HG02642 (cell line): ENCODE measurements around the gene DAG1.

Source experiments
- ATAC-seq: cut with Tn5 transposase; IDR thresholded peaks from one replicate; pipeline ENCODE4 v1.9.1; 2021; ENCODE audit warnings: mild to moderate bottlenecking; ENCODE audit not compliant: unreplicated experiment, poor library complexity

The DAG1 gene

GRCh38 chr3:49469936-49470713 lies at the start of gene DAG1:
Gene DAG1 (plus strand): TSS chr3:49470267. CDS start chr3:49510535, 40,268 bp downstream.
- ATAC-seq = peak; percentile 86

DNA sequence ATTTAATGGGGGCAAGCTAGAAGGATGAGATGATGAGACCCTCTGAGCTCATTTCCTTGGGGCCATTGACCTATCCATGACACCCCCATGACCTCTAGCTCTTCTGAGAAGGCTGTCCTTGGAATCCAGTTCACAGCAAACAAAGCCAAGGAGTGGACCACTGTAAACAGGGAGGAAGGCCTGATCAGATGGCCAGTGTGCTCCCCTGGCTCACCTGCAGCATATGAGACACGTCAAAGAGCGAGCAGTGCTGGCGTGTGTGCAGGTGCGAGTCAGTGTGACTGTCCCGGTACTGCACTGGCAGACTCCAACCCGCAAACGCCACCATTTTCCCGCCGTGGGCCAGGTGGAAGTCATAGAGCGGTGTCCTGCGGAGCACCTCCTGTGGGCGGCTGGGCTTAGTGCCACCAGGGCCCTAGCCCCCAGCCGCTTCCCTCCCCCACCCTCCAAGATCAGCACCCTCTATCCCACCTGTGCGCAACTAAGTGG lies 48.1 kb upstream of the DAG1 start:
- ATAC-seq = no peak

GRCh38 chr3:49422379-49423248 lies 47.5 kb upstream of the DAG1 start, which contains the start of gene AMT:
Gene AMT (minus strand): TSS chr3:49422473. CDS start chr3:49422450, 23 bp downstream.
- ATAC-seq = no peak

DNA sequence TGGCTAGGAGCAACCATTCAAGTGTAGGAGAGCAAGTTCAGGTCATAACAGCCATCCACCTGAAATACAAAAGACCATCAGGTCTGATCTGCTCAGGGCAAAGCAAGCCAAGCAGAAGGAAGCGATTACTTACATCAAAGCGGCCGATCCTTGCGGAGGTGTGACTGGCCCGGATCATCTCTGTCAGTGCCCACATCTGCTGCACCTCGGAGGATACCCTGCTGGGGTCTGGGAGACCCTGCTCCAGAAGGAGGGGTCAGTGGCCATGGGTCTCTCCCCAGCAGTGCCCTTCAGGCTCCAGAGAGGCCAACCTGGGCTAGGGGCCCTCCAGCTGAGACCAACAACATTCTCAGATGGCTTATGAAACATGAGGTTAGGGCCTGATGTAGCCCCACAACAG lies 45.3 kb upstream of the DAG1 start:
- no peak for ATAC-seq

GRCh38 chr3:49427586-49427985 lies 42.5 kb upstream of the DAG1 start:
- ATAC-seq = no peak

- peak; percentile 8 for ATAC-seq
Observed at GRCh38 chr3:49428752-49429080, 41.4 kb upstream of the DAG1 start.

GRCh38 chr3:49434731-49435130 lies 35.3 kb upstream of the DAG1 start:
- ATAC-seq = no peak

GRCh38 chr3:49445391-49445790 lies 24.7 kb upstream of the DAG1 start:
- ATAC-seq = no peak

DNA sequence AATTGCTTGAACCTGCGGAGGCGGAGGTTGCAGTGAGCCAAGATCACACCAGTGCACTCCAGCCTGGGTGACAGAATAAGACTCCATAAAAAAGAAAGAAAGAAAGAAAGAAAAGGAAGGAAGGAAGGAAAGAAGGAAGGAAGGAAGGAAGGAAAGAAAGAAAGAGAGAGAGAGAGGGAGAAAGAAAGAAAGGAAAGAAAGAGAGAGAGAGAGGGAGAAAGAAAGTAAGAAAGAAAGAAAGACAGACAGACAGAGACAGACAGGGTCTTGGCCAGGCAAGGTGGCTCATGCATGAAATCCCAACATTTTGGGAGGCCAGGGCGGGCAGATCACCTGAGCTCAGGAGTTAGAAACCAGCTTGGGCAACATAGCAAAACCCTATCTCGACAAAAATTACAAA lies 16.4 kb upstream of the DAG1 start:
- ATAC-seq = no peak

DNA sequence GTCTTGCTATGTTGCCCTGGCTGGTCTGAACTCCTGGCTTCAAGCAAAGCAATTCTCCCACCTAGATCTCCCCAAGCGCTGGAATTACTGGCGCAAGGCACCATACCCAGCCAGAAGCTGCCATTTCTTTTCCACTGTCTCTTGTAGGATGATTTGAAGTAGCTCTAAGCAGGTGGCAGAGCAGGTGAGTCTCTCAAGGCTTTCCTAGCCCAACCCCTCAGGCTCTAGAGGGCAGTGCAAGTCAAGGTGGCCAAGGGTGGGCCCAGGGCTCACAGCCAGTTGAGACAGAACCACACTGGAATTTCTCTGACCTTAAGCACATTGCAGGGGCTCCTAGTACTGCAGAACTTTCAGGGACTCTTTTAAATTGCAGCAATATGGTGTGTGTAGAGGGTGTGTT lies 15.6 kb upstream of the DAG1 start:
- ATAC-seq = no peak

DNA sequence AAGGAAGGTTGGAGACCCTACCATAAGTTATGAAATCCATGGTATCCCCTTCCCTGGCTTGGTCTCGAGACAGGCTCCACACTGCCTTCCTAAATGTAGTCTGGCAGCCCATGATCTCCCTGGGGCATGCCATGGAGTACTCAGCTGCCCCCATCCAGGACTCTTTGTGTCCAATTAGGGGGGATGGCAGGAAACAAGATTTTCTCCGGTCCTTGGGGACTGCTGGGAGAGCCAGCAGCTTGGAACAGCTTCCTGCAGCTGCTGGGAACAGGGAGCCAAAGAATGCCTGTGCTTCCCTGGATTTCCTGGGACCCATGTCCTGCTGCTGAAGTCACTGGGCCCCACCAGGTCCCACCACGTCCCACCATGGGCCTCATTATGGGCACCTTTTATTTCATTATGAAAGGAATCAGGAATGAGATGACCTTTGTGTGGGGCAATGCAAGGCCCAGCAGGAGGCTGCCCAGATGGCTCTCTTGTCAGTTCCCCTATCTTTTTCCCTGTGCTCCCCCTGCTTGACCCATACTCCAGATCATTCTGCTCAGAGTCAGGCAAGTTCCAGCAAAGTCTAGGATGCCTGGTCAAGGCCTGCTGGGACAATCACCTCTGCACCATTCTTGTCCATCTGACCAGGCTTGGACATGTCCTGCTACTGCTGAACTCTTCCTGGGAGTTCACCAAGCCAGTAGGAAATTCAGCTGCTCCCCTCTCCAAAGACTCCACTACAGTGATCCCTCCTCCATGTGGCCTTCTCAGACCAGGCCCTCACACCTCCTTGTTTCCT lies 15.0 kb upstream of the DAG1 start:
- ATAC-seq = no peak

GRCh38 chr3:49456466-49456865 lies 13.6 kb upstream of the DAG1 start:
- no peak for ATAC-seq

DNA sequence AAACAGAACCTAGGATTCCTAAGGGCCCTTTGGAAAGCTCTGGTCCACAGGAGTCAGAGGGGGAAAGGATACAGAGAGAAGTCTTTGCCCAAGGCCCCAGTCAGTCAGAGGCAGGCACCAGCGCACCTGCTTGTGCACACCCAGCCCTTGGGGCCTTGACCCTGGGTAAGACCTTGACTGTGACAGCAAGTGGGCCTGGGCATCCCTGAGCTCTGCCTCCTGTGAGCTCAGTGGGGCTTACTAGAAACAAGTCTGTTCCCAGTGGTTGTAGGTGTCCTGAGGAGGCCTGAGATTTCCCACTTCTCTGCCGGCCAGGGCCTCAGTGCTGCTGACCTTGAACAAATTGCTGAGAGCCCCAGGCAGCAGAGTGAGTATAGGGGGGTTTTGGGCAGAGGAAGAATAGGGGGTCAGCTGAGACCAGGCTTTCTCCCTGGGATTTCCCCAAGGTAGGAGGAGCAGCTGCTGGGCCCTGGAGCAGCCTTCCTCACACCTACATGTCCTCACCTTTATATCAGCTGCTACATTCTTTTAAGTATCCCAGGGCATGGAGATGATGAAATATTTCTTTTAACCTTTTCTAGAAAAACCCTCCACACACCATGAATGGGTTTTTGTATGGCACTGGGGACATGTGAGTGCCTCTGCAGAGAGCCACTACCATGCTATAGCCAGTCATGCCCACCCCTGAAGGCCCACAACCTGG lies 9.7 kb upstream of the DAG1 start:
- ATAC-seq = no peak

DNA sequence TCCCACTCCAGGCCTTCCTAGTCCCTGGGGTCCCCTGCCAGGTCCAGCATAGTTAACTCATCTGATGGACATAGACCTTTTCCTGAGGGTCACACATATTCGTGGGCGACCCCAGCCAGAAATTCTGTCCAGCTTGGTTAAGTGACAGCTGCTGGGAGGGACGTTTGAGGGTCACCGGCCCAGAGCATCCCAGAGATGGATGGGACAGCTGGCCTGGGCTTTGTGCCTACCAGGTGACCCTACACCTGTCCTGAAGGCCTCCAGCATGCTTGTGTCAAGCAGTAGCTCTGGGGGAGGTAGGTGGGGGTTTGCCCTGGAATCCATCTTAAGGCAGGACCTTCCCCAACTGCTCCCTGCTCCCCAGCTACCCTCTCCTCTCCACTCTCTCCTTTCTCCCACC lies 9.1 kb upstream of the DAG1 start:
- no peak for ATAC-seq

GRCh38 chr3:49461443-49462171 lies 8.5 kb upstream of the DAG1 start:
- ATAC-seq = no peak

DNA sequence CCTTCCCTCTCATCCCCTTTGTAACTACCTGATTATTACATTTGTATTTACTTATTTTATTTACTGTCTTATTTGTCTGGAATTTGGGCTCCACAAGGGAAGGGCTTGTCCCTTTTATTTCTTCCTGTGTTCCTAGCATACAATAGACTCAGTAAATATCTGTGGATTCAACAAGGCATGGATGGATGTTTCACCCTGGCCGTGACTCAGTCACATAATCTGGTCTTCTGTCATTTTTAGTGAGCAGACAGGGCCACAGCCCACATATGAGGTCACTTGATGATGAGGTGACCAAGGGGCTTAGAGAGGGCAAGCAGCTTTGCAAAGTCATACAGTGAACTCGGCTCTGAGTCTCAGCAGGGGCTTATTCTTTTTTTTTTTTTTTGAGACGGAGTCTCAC lies 7.8 kb upstream of the DAG1 start:
- ATAC-seq = no peak

GRCh38 chr3:49465270-49466034 lies 4.6 kb upstream of the DAG1 start:
- ATAC-seq = no peak

DNA sequence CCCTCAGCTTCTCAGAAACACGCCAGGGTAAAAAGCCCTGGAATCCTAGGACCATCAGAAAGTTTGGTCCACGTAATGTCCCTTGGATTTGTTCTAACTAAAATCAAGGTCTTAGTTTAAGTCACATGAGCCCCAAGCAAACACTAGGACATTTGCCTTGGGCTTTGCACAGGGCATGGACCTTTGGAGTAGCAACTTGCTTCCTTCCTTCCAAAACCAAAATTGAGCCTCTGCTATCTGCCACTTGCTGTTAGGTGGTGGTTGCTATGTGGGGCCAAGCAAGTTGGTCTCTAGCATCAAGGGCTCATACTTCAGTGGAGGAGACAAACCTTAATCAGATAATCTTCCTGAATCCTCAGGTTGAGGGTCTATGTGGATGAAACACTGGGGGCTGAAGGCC lies 4.0 kb upstream of the DAG1 start:
- no peak for ATAC-seq
